Stomach (tissue), 4 donors: ENCODE measurements around the gene FSTL4.

Experiments used
- CTCF ChIP-seq, 7 experiments: fragments of 450-650 bp in 4 of 7; fragments of 200-600 bp in 3 of 7; sonication (generic) in 3 of 7; IDR thresholded peaks; one replicate each; pipeline ENCODE4 v1.5.1; 2016 to 2019; ENCODE audit warnings: antibody characterized with exemption in 7 of 7, control low read depth in 2 of 7, mild to moderate bottlenecking in 1 of 7
- POLR2A ChIP-seq, 4 donors: fragments of 450-650 bp; IDR thresholded peaks; one replicate each; pipeline ENCODE4 v1.6.1; 2016; ENCODE audit warnings: antibody characterized with exemption in 4 of 4, control low read depth in 2 of 4, mild to moderate bottlenecking in 1 of 4, moderate library complexity in 1 of 4
- POLR2AphosphoS5 ChIP-seq, 3 donors: sonication (generic); formaldehyde crosslinking; IDR thresholded peaks; one replicate each; pipeline ENCODE4 v1.6.1; 2016; ENCODE audit warnings: antibody characterized with exemption in 3 of 3

- TF ChIP-seq POLR2A (IDR thresholded peaks at IDR 0.05) (no peak), CTCF (IDR thresholded peaks at IDR 0.05) (no peak), POLR2AphosphoS5 (IDR thresholded peaks at IDR 0.05) (no peak)
Observed at GRCh38 chr5:133638436-133638835, 26.1 kb upstream of the FSTL4 start.
